IPS DF 6.9 (cell line): ENCODE data around the gene DTX1.

Experiments used
- DNase-seq: peaks from one replicate; pipeline ENCODE4 v3.0.0-alpha.2; 2013; ENCODE audit warnings: low read depth, low spot score
- H3K27ac ChIP-seq: one replicate; pipeline ENCODE4 v1.5.1; 2013; ENCODE audit warnings: low read length, control low read depth
- H3K27me3 ChIP-seq: 2 replicates; pipeline ENCODE4 v1.6.1; 2013; ENCODE audit warnings: mild to moderate bottlenecking, low read length; ENCODE audit not compliant: control insufficient read depth, insufficient read depth
- H3K36me3 ChIP-seq: 2 replicates; pipeline ENCODE4 v1.6.1; 2013; ENCODE audit warnings: low read length; ENCODE audit not compliant: control insufficient read depth, insufficient read depth
- H3K4me1 ChIP-seq: 2 replicates; pipeline ENCODE4 v1.6.1; 2013; ENCODE audit warnings: low read length; ENCODE audit not compliant: control insufficient read depth, insufficient read depth
- H3K4me3 ChIP-seq: 2 replicates; pipeline ENCODE4 v1.5.1; 2013; ENCODE audit warnings: mild to moderate bottlenecking, low read length
- H3K9me3 ChIP-seq: 2 replicates; pipeline ENCODE4 v1.6.1; 2013; ENCODE audit warnings: low read length, inconsistent platforms; ENCODE audit not compliant: control insufficient read depth, insufficient read depth
- WGBS: extraction: QIAGEN DNeasy Blood & Tissue Kit; methylation state at CpG from one replicate; pipeline ENCODE4 v1.1.7; 2013; ENCODE audit warnings: mixed read lengths, missing lambda C conversion rate; ENCODE audit not compliant: insufficient read length, insufficient coverage; 5-methylcytosine and 5-hydroxymethylcytosine counted together

The DTX1 gene

DNA sequence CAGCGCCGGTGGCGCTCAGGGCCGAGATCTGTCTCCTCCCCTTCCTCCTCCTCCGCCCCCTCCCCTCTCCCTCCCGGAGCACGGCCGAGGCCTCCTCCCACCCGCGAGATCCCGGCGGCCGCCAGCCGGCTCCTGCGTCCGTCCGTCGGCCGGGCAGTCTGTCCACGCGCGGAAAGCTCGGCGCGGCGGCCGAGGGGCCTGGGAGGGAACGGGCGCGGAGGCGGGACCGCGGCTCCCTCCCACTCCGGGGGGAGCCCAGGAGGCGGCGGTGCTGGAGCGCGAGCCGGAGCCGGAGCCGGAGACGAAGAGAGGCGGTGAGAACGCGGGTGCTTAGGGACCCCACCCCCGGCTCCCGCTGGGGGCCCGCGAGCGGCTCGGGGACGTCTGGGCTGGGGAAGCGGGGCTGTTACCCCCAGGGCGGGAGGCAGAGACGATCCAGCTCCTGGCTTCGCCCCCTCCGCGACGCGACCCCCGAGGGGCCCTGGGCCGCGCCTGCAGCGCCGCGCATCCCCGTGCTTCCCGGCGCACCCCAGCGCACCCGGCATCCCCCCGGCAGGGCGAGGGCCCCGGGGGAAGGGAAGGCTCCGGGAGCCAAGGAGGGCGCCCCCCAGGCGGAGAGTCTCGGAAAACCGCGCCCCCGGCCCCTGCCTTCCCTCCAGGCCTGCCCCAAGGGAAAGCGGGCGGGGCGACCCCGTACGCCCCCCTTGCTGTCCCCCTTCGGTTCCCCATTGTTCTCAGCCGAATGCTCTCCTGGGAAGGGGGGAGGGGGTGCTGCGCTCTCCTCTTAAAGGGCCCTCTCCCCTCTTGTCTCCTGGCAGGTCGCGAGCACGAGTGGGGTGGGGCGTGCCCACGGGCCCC is at the start of gene DTX1:
Gene DTX1, plus strand, starts transcription at position 100 of the 858 bp plus-strand sequence. CDS start 1,463 bp downstream, outside the sequence.
- WGBS = no CpG with 5 or more reads among the region's 94 CpGs
- Histone ChIP-seq H3K9me3 (no peaks in the 10 kb centered on the region), H3K4me1 (no peaks in the 10 kb centered on the region; the same call in 1 of the 2 replicates), H3K36me3 (no peaks in the 10 kb centered on the region), H3K4me3 (peak within 1 kb of the TSS; percentile 48), H3K27me3 (peaks cover 9% of the 10 kb centered on the region; the same call in 1 of the 2 replicates), H3K27ac (no peak within 1 kb of the TSS)
- no peak for DNase-seq

DNA sequence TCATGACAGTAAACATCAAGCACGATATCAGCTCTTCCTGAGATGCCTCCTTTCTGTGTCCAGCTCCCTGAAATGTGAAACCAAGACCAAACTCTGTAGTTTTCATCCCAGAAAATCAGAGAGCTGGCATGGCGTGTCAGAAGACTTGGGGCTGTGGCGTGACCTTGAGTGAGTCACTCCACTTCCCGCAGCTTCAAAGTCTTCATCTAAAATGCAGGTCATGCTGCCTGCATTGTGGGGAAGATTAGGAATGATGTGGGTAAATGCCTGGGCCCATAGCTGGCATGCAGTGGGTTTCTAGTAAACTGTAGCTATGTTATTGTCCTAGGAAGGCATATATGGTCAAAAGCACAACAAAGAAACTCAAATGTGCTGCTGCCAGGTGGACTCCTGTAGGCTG is 49.4 kb upstream of the DTX1 start:
- no peaks in the 10 kb centered on the region for H3K36me3 ChIP-seq
- H3K27me3 ChIP-seq = no peaks in the 10 kb centered on the region
- no peaks in the 10 kb centered on the region for H3K4me1 ChIP-seq
- no peak for DNase-seq
- no peak overlapping the region for H3K4me3 ChIP-seq
- H3K27ac ChIP-seq = no peak overlapping the region
- WGBS = no CpG with 5 or more reads among the region's 4 CpGs
- no peaks in the 10 kb centered on the region for H3K9me3 ChIP-seq

DNA sequence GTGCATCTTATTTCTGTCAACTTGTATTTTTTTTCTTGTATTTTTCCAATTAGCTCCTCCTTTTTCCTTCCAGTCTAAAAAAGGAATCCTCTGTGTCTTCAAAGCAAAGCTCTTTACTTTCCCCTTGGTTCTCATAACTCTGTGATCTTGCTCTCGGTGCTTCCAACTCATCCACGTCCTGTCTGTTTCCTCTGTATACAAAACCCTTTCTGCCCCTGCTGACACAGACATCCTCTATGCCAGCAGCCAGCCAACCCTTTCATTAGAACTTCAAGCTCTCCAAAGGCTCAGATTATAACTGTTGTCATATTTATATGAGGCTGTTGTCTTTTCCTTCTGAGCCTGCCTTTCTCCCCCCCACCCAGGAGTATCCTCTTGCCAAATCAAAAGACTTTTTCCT is 45.8 kb upstream of the DTX1 start:
- Histone ChIP-seq H3K27me3 (no peaks in the 10 kb centered on the region), H3K36me3 (no peaks in the 10 kb centered on the region), H3K9me3 (no peaks in the 10 kb centered on the region), H3K27ac (no peak overlapping the region), H3K4me1 (no peaks in the 10 kb centered on the region), H3K4me3 (no peak overlapping the region)
- no CpG with 5 or more reads among the region's 2 CpGs for WGBS
- DNase-seq = no peak

DNA sequence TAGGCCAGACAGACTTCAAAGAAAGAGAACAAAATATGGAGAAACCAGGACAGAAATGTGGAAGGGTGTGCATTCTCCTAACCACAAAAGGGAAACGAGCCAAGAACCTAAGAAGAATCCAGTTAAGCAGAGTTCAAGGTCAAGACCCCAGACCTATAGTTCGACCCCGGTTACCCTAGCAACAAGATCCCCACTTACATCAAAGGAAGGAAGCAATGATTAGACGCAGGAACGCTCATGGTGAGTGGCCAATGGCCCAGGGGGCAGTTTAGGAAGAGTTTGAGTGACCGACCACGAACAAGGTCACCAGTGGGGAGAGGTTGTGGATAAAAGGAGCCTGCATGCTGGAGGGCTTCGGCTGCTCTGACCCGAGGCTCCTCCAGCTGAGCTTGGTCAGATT is 42.0 kb upstream of the DTX1 start:
- H3K4me3 ChIP-seq = no peak overlapping the region
- no peak for DNase-seq
- no peak overlapping the region for H3K27ac ChIP-seq
- H3K4me1 ChIP-seq = no peaks in the 10 kb centered on the region
- no peaks in the 10 kb centered on the region for H3K36me3 ChIP-seq
- WGBS = no CpG with 5 or more reads among the region's 9 CpGs
- no peaks in the 10 kb centered on the region for H3K9me3 ChIP-seq
- H3K27me3 ChIP-seq = no peaks in the 10 kb centered on the region

DNA sequence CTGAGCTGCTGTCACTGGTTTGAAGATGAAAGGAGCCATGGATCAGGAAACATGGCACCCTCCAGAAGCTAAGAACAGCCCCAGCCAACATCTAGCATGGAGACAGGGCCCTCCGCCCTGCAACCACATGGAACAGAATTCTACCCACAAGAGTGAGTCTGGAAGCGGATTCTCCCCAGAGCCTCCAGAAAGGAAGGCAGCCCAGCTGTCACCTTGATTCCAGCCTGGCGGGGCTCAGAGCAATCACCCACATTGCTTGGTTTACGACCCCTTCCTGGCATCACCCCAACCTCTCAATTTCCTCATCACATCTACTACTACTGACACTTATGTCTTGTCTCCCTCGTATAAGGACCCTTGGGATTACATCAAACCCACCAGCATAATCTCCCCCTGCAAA is 39.7 kb upstream of the DTX1 start:
- 100% methylated on average over 1 of the region's 5 CpGs for WGBS
- Histone ChIP-seq H3K4me3 (no peak overlapping the region), H3K9me3 (no peaks in the 10 kb centered on the region), H3K4me1 (no peaks in the 10 kb centered on the region), H3K36me3 (no peaks in the 10 kb centered on the region), H3K27me3 (no peaks in the 10 kb centered on the region), H3K27ac (no peak overlapping the region)
- no peak for DNase-seq

DNA sequence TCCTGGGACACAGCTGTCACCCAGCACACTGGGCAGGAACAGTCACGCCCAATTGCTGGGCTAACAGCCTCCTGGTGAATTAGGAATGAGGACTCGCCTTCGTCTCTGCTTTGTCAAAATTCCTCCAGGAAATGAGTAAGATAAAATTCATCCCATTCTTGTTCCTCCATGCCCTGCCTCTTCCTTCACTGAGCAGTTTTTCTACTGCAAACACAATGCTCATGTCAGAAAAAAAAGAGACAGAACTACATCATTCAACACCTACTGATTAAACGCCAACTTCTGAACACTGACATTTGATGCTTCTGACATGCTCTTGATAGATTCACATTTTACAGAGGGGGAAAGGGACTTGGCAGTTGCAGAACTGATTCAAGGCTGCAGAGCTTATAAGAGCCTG is 37.5 kb upstream of the DTX1 start:
- DNase-seq = no peak
- H3K27ac ChIP-seq = no peak overlapping the region
- whole genome bisulfite sequencing = no CpG with 5 or more reads among the region's 4 CpGs

DNA sequence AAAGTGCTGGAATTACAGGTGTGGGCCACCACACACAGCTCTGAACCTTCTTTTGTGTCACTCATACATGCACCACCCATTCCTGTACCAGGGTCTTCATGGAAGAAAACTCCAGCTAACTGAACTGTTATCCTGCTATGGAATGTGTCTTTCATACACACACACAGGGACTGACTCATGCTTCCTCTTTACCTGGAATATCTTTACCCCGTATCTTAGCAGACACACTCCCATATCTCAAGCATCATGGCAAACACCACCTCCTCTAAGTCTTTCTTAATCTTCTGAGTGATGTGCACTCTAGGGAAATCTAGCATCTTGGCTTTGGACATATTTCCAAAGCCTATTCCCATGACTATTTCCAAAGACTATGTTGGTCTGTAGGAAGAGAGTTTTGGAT is 35.0 kb upstream of the DTX1 start:
- H3K27me3 ChIP-seq = no peaks in the 10 kb centered on the region
- H3K4me1 ChIP-seq = no peaks in the 10 kb centered on the region
- no CpG with 5 or more reads among the region's 1 CpG for WGBS
- no peaks in the 10 kb centered on the region for H3K9me3 ChIP-seq
- no peak overlapping the region for H3K27ac ChIP-seq
- H3K36me3 ChIP-seq = no peaks in the 10 kb centered on the region
- no peak for DNase-seq
- H3K4me3 ChIP-seq = no peak overlapping the region

More for the DNA sequence above, 37.5 kb upstream of the DTX1 start:
- Histone ChIP-seq H3K4me1 (no peaks in the 10 kb centered on the region), H3K36me3 (no peaks in the 10 kb centered on the region), H3K9me3 (no peaks in the 10 kb centered on the region), H3K4me3 (no peak overlapping the region), H3K27me3 (no peaks in the 10 kb centered on the region)

DNA sequence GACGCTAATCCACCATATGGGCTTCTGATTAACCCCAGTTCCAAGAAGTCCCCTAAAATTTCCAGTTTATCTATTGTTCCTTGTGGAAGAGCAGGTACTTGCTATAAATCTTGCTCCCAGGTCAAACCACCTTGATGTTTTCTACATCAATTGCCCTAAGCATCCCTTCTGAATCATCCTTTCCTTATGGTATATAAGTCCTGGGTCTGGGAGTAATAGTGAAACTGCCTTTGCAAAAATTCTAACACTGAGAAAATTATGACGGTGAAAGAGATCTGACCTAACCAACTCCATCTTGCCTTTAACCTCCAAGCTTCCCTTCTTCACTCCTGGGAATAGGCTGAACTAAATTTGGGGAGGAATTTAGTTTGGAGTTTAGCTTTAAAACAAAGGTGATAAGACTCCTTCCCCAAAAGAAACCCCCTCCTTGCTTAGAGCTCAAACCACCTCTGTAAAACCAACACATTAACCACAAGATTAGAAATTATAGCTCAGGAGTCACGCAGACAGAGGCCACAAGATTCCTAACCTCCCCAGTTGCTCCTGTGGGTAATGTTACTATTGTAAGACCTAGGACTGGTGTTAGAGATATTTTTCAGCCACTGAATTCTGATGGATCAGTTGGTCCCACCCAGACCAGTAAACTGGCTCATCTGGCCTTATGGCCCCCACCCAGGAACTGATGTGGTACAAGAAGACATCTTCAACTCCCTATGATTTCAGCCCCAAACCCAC is 33.8 kb upstream of the DTX1 start:
- no CpG with 5 or more reads among the region's 3 CpGs for WGBS

DNA sequence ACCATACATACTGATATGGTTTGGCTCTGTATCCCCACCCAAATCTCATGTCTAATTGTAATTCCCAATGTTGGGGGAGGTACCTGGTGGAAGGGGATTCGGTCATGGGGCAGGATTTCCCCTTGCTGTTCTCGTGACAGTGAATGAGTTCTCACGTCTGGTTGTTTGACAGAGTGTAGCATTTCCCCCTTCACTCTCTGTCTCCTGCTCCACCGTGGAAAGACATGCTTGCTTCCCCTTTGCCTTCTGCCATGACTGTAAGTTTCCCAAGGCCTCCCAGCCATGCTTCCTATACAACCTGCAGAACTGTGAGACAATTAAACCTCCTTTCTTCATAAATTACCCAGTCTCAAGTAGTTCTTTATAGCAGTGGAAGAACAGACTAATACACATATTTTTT is 28.8 kb upstream of the DTX1 start:
- DNase-seq = no peak
- H3K27ac ChIP-seq = no peak overlapping the region
- no peaks in the 10 kb centered on the region for H3K27me3 ChIP-seq
- no CpG with 5 or more reads among the region's 4 CpGs for WGBS
- H3K9me3 ChIP-seq = no peaks in the 10 kb centered on the region
- H3K4me1 ChIP-seq = no peaks in the 10 kb centered on the region
- no peak overlapping the region for H3K4me3 ChIP-seq
- H3K36me3 ChIP-seq = no peaks in the 10 kb centered on the region

More for the DNA sequence above, 33.8 kb upstream of the DTX1 start:
- Histone ChIP-seq H3K9me3 (no peaks in the 10 kb centered on the region), H3K36me3 (no peaks in the 10 kb centered on the region), H3K4me3 (no peak overlapping the region), H3K27me3 (no peaks in the 10 kb centered on the region), H3K4me1 (no peaks in the 10 kb centered on the region), H3K27ac (no peak overlapping the region)
- DNase-seq = no peak

DNA sequence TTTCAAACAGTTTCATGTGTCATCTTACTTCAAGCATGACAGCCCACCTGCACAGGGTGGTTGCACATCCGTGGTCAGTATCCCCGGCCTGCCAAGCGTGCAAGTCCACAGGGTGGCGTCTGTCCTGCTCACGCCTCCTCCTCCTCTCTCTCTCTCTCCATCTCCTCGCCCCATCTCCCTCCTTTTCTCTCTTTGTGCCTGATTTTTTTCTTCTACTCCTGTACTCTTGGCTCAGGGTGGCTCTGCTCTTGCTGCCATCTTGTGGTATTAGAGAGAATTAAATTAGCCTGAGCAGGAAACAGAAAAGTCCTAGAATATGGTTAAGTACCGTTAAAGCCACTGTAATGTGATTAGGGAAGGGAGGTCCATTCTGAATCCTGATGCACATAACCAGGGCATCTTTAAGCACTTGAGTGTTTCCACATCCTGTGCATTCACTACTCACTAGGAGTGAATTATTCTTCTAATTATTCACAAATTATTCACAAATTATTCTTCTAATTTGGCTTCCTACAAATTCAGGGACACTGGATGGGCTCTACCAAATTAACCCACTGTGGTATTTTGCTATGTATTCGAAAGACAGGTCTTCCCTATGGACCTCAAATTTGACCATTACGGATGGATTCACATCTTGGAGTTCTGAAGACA is 25.5 kb upstream of the DTX1 start:
- no peaks in the 10 kb centered on the region for H3K4me1 ChIP-seq
- H3K27me3 ChIP-seq = no peaks in the 10 kb centered on the region
- H3K27ac ChIP-seq = no peak overlapping the region
- no peak overlapping the region for H3K4me3 ChIP-seq
- no peaks in the 10 kb centered on the region for H3K36me3 ChIP-seq
- WGBS = no CpG with 5 or more reads among the region's 9 CpGs
- peak; percentile 66 for DNase-seq
- no peaks in the 10 kb centered on the region for H3K9me3 ChIP-seq
